Measurements from ENCODE around the gene CXXC5. TPM values are rescaled to one million over a fixed set of nuclear protein-coding genes. Genes with fewer than 3 reads are reported as not detected.

CXXC5 gene
- total and polyA plus RNA-seq, 3 experiments from 2014 or later: 2.1 to 67.0 (median 3.1) TPM

- Histone ChIP-seq H3K4me1 (ENCODE audit: insufficient read depth, low read length) (peaks cover 39% of the 10 kb centered on the region), H3K4me3 (ENCODE audit: low read length) (no peak overlapping the region)
- H3K27me3 Mint-ChIP-seq: no peaks in the 10 kb centered on the region
These were observed 13.0 kb upstream of the CXXC5 start for GRCh38 chr5:139635191-139635590.

GRCh38 chr5:139635606-139636206, 12.4 kb upstream of the CXXC5 start:
- Mint-ChIP-seq H3K27ac (peak overlapping the region; percentile 90 to 99 (median 92)), H3K9me3 (no peaks in the 10 kb centered on the region), H3K27me3 (no peaks in the 10 kb centered on the region), H3K4me1 (peaks cover 42 to 57% (median 48%) of the 10 kb centered on the region in 3 donors), H3K36me3 (peaks cover 0 to 14% (median 0%) of the 10 kb centered on the region in 3 donors), H3K4me3 (peak overlapping the region; percentile 68 to 89 (median 74))
- Histone ChIP-seq H3K27me3 (ENCODE audit: insufficient read depth, low read length, poor library complexity, severe bottlenecking) (no peaks in the 10 kb centered on the region), H3K4me3 (ENCODE audit: low read length) (peak overlapping the region; percentile 16), H3K36me3 (ENCODE audit: insufficient read depth, low read length) (no peaks in the 10 kb centered on the region), H3K27ac (ENCODE audit: low read depth, low read length) (peak overlapping the region; percentile 73), H3K9me3 (ENCODE audit: low read length) (no peaks in the 10 kb centered on the region), H3K4me1 (ENCODE audit: insufficient read depth, low read length) (peaks cover 39% of the 10 kb centered on the region)
- ChIA-PET POLR2A (interaction anchor here (0.6 to 4.1 kb wide), 10 partner anchors 12 to 999 kb away, joined by 3 to 57 read pairs (median 6); partner anchors contain the start of gene CXXC5), CTCF (interaction anchor here (0.7 to 9.4 kb wide), 30 partner anchors 9 to 333 kb away, joined by 3 to 189 read pairs (median 4); partner anchors contain the start of gene CXXC5)
- peak in 2 of 5 donors; percentile 29 to 33 for DNase-seq

More at GRCh38 chr5:139635191-139635590, 13.0 kb upstream of the CXXC5 start:
- Mint-ChIP-seq H3K36me3 (peaks cover 0 to 16% (median 0%) of the 10 kb centered on the region in 3 donors), H3K9me3 (no peaks in the 10 kb centered on the region), H3K27ac (peak overlapping the region in 7 of 8 donors; percentile 90 to 99 (median 92)), H3K4me1 (peaks cover 42 to 57% (median 48%) of the 10 kb centered on the region in 3 donors), H3K4me3 (peak overlapping the region in 4 of 7 donors; percentile 6 to 89 (median 18))
- H3K36me3 ChIP-seq (ENCODE audit: insufficient read depth, low read length): no peaks in the 10 kb centered on the region
- DNase-seq: no peak
- ChIA-PET POLR2A (interaction anchor here (1.2 to 4.1 kb wide), 8 partner anchors 12 to 214 kb away, joined by 3 to 57 read pairs (median 8); partner anchors contain the start of gene CXXC5), CTCF (interaction anchor here (0.7 to 9.4 kb wide), 27 partner anchors 9 to 334 kb away, joined by 3 to 189 read pairs (median 4); partner anchors contain the start of gene CXXC5)
- no peak overlapping the region for H3K27ac ChIP-seq (ENCODE audit: low read depth, low read length)
- H3K9me3 ChIP-seq (ENCODE audit: low read length): no peaks in the 10 kb centered on the region
- H3K27me3 ChIP-seq (ENCODE audit: insufficient read depth, low read length, poor library complexity, severe bottlenecking): no peaks in the 10 kb centered on the region

GRCh38 chr5:139636207-139636792, 11.8 kb upstream of the CXXC5 start:
- DNase-seq: peak; percentile 50 to 89 (median 73)
- peak overlapping the region; percentile 90 to 99 (median 92) for H3K27ac Mint-ChIP-seq
- POLR2A ChIA-PET: interaction anchor here (0.6 to 4.1 kb wide), 11 partner anchors 11 to 998 kb away, joined by 3 to 57 read pairs (median 6); partner anchors contain the start of genes CXXC5 and UBE2D2
- peak overlapping the region; percentile 73 for H3K27ac ChIP-seq (ENCODE audit: low read depth, low read length)
- CTCF ChIA-PET: interaction anchor here (0.7 to 9.4 kb wide), 26 partner anchors 8 to 333 kb away, joined by 3 to 189 read pairs (median 4); partner anchors contain the start of gene CXXC5
- no peaks in the 10 kb centered on the region for H3K27me3 Mint-ChIP-seq
- H3K36me3 Mint-ChIP-seq: peaks cover 0 to 11% (median 0%) of the 10 kb centered on the region in 3 donors
- H3K4me1 Mint-ChIP-seq: peaks cover 42 to 57% (median 48%) of the 10 kb centered on the region in 3 donors
- H3K4me3 ChIP-seq (ENCODE audit: low read length): peak overlapping the region; percentile 44
- no peaks in the 10 kb centered on the region for H3K9me3 ChIP-seq (ENCODE audit: low read length)
- no peaks in the 10 kb centered on the region for H3K36me3 ChIP-seq (ENCODE audit: insufficient read depth, low read length)
- peak overlapping the region; percentile 68 to 89 (median 74) for H3K4me3 Mint-ChIP-seq
- no peaks in the 10 kb centered on the region for H3K9me3 Mint-ChIP-seq
- H3K27me3 ChIP-seq (ENCODE audit: insufficient read depth, low read length, poor library complexity, severe bottlenecking): no peaks in the 10 kb centered on the region
- peaks cover 39% of the 10 kb centered on the region for H3K4me1 ChIP-seq (ENCODE audit: insufficient read depth, low read length)

GRCh38 chr5:139636975-139637408, 11.2 kb upstream of the CXXC5 start:
- Histone ChIP-seq H3K36me3 (ENCODE audit: insufficient read depth, low read length) (no peaks in the 10 kb centered on the region), H3K4me3 (ENCODE audit: low read length) (peak overlapping the region; percentile 44), H3K4me1 (ENCODE audit: insufficient read depth, low read length) (peaks cover 39% of the 10 kb centered on the region), H3K27me3 (ENCODE audit: insufficient read depth, low read length, poor library complexity, severe bottlenecking) (no peaks in the 10 kb centered on the region), H3K9me3 (ENCODE audit: low read length) (no peaks in the 10 kb centered on the region), H3K27ac (ENCODE audit: low read depth, low read length) (peak overlapping the region; percentile 73)
- Mint-ChIP-seq H3K36me3 (peaks cover 0 to 7% (median 0%) of the 10 kb centered on the region in 3 donors), H3K27me3 (no peaks in the 10 kb centered on the region), H3K27ac (peak overlapping the region; percentile 74 to 99 (median 91)), H3K9me3 (no peaks in the 10 kb centered on the region), H3K4me1 (peaks cover 43 to 57% (median 48%) of the 10 kb centered on the region in 3 donors), H3K4me3 (peak overlapping the region; percentile 68 to 89 (median 74))
- peak in 1 of 5 donors; percentile 46 for DNase-seq
- ChIA-PET POLR2A (interaction anchor here (1.3 to 4.1 kb wide), 4 partner anchors 11 to 76 kb away, joined by 5 to 57 read pairs (median 6); partner anchors contain the start of genes CXXC5 and UBE2D2), CTCF (interaction anchor here (0.8 to 9.4 kb wide), 10 partner anchors 8 to 332 kb away, joined by 3 to 189 read pairs (median 16); partner anchors contain the start of gene CXXC5)

GRCh38 chr5:139637438-139638089, 10.6 kb upstream of the CXXC5 start:
- H3K4me3 ChIP-seq (ENCODE audit: low read length): peak overlapping the region; percentile 24
- ChIA-PET CTCF (interaction anchor here (0.8 to 9.4 kb wide), 11 partner anchors 9 to 129 kb away, joined by 3 to 189 read pairs (median 5); partner anchors contain the start of gene CXXC5), POLR2A (interaction anchor here (0.6 to 4.1 kb wide), 6 partner anchors 10 to 77 kb away, joined by 3 to 57 read pairs (median 6); partner anchors contain the start of genes CXXC5 and UBE2D2)
- H3K27ac ChIP-seq (ENCODE audit: low read depth, low read length): peak overlapping the region; percentile 73
- peaks cover 43 to 53% (median 48%) of the 10 kb centered on the region in 3 donors for H3K4me1 Mint-ChIP-seq
- no peaks in the 10 kb centered on the region for H3K9me3 Mint-ChIP-seq
- H3K4me1 ChIP-seq (ENCODE audit: insufficient read depth, low read length): peaks cover 39% of the 10 kb centered on the region
- H3K27me3 ChIP-seq (ENCODE audit: insufficient read depth, low read length, poor library complexity, severe bottlenecking): no peaks in the 10 kb centered on the region
- H3K36me3 Mint-ChIP-seq: peaks cover 0 to 2% (median 0%) of the 10 kb centered on the region in 3 donors
- H3K27ac Mint-ChIP-seq: peak overlapping the region; percentile 52 to 99 (median 90)
- peak; percentile 55 to 80 (median 69) for DNase-seq
- no peaks in the 10 kb centered on the region for H3K36me3 ChIP-seq (ENCODE audit: insufficient read depth, low read length)
- no peaks in the 10 kb centered on the region for H3K9me3 ChIP-seq (ENCODE audit: low read length)
- peak overlapping the region; percentile 68 to 89 (median 76) for H3K4me3 Mint-ChIP-seq
- no peaks in the 10 kb centered on the region for H3K27me3 Mint-ChIP-seq

- peaks cover 42 to 50% (median 46%) of the 10 kb centered on the region in 3 donors for H3K4me1 Mint-ChIP-seq
- no peak overlapping the region for H3K4me3 ChIP-seq (ENCODE audit: low read length)
- H3K36me3 Mint-ChIP-seq: peaks cover 0 to under 1% (median 0%) of the 10 kb centered on the region in 3 donors
These were observed 9.9 kb upstream of the CXXC5 start for GRCh38 chr5:139638090-139638735.

More at GRCh38 chr5:139638090-139638735, 9.9 kb upstream of the CXXC5 start:
- Histone ChIP-seq H3K27me3 (ENCODE audit: insufficient read depth, low read length, poor library complexity, severe bottlenecking) (no peaks in the 10 kb centered on the region), H3K27ac (ENCODE audit: low read depth, low read length) (peak overlapping the region; percentile 73), H3K36me3 (ENCODE audit: insufficient read depth, low read length) (no peaks in the 10 kb centered on the region), H3K9me3 (ENCODE audit: low read length) (no peaks in the 10 kb centered on the region), H3K4me1 (ENCODE audit: insufficient read depth, low read length) (peaks cover 37% of the 10 kb centered on the region)
- POLR2A ChIA-PET: interaction anchor here (0.6 to 4.1 kb wide), 5 partner anchors 9 to 73 kb away, joined by 3 to 57 read pairs (median 6); partner anchors contain the start of gene CXXC5
- peak in 1 of 5 donors; percentile 31 for DNase-seq
- Mint-ChIP-seq H3K9me3 (no peaks in the 10 kb centered on the region), H3K4me3 (peak overlapping the region; percentile 68 to 89 (median 76)), H3K27ac (peak overlapping the region; percentile 52 to 98 (median 88)), H3K27me3 (no peaks in the 10 kb centered on the region)
- CTCF ChIA-PET: interaction anchor here (0.9 to 9.4 kb wide), 8 partner anchors 8 to 128 kb away, joined by 3 to 189 read pairs (median 32); partner anchors contain the start of gene CXXC5

Measured in CD8-positive, alpha-beta memory T cell (primary cell).